ENCODE results near the gene ENAH. TPM values are rescaled to one million over a fixed set of nuclear protein-coding genes. Genes with fewer than 3 reads are reported as not detected.

The ENAH gene
- total and polyA plus RNA-seq, 12 donors: 12.4 to 201 (median 99.8) TPM

DNA sequence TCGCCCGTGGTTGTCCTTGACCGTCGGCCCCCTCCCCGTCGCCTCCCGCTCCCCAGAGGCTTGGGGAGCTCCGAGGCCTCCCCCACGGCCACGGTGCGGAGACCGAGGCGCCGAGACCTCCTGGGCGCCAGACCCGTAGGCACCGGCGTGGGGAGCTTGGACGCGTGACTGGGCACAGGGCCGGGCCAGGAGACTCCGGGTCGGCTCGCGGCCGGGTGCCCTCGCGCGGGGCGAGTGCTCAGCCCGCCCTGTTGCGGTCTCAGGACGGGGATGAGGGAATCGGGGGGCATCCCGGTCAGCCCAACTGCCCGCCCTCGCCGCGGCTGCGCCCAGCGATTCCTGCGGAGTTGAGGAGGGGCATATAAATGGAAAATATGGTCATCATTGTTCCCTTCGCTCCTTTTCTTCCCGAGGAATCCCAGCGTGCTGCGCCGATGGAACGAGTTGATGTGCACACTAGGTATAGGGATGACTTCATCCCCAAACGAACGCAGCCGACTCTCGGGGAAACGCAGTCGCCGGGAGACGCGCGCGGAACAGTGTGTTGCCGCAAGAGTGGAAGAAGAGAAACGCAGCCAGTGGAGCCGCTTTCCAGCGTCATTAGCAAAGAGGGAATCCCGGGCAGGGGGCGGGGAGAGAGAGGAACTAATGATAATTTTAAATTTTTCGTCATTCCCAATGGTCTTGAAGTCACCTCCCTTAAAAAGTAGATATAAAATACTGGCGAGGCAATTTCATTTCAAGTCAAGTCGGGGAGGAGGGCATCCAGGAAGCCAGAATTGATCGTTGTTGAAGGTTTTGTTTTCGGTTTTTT is 747 bp upstream of the ENAH start:
- Histone ChIP-seq H3K27me3 (peaks cover 0 to 50% (median 0%) of the 10 kb centered on the region in 7 donors), H3K4me1 (peaks cover 0 to 60% (median 37%) of the 10 kb centered on the region in 9 donors), H3K4me3 (peak overlapping the region; percentile 86 to 99 (median 94)), H3K36me3 (no peaks in the 10 kb centered on the region), H3K9me3 (no peaks in the 10 kb centered on the region), H3K27ac (peak overlapping the region; percentile 95 to 100 (median 98))
- WGBS, 2 donors: 1 to 2% methylated on average over 66 to 70 of the region's 70 CpGs
- DNase-seq: peak; percentile 66 to 73
- intact Hi-C loops (cut with DNase I): loop anchor here in 8 of 10 donors (2.0 to 10.0 kb wide), 21 partner anchors 39 to 179 kb away; partner anchors contain the start of gene SRP9 (in 1 of the 8)
- TF ChIP-seq, protein P1, sequence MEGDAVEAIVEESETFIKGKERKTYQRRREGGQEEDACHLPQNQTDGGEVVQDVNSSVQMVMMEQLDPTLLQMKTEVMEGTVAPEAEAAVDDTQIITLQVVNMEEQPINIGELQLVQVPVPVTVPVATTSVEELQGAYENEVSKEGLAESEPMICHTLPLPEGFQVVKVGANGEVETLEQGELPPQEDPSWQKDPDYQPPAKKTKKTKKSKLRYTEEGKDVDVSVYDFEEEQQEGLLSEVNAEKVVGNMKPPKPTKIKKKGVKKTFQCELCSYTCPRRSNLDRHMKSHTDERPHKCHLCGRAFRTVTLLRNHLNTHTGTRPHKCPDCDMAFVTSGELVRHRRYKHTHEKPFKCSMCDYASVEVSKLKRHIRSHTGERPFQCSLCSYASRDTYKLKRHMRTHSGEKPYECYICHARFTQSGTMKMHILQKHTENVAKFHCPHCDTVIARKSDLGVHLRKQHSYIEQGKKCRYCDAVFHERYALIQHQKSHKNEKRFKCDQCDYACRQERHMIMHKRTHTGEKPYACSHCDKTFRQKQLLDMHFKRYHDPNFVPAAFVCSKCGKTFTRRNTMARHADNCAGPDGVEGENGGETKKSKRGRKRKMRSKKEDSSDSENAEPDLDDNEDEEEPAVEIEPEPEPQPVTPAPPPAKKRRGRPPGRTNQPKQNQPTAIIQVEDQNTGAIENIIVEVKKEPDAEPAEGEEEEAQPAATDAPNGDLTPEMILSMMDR (IDR thresholded peaks at IDR 0.05): no peak
- peak; percentile 38 to 81 (median 58) for ATAC-seq

DNA sequence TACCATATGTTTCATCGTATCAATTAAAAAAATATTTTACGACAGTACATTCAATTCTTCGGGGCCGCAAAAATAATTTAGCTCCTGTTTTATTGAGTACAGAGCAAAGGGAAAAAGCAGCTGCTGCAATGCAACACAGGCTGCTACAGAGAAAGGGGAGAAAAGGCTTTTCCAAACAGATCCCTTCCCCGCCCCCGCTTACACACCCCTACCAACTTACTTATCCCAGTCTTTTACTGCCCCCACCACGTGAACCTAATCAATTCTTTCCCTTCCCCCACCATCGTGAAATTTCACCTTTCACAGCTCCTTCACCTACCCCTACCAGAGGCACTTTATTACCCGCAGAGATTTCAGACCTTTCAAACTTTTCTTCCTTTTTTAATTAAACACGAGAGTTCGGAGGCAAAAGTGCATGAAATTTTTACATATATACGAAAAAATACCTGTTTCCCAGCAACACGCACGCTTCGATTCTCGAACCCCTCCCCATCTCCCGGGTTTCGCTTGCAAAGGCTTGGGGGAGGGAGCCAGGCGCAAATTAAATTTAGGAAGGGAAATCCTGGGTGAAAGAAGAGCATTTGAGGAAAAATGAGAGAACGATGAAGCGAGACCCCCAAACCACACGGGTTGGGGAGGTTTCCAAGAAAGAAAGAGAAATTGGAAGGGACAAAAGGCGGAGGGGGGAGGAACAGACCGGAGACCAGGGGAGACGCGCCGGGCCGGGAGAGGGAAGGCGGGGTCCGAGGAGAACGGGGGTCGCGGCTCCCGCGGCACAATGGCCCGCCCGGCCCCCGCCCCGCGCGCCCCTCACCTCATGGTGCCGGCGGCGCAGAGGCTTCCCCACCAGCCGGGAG is 823 bp downstream of the ENAH start:
- H3K36me3 ChIP-seq: no peaks in the 10 kb centered on the region
- intact Hi-C loops (cut with DNase I): loop anchor here in 8 of 10 donors (2.0 to 10.0 kb wide), 19 partner anchors 43 to 177 kb away; partner anchors contain the start of gene SRP9 (in 1 of the 8)
- peaks cover 0 to 50% (median 0%) of the 10 kb centered on the region in 7 donors for H3K27me3 ChIP-seq
- H3K4me1 ChIP-seq: peaks cover 0 to 66% (median 51%) of the 10 kb centered on the region in 9 donors
- TF ChIP-seq, protein P1 (IDR thresholded peaks at IDR 0.05): no peak
- 1% methylated on average over 45 of the region's 45 CpGs for WGBS, 2 donors
- DNase-seq (peak in 1 of 2 donors; percentile 22), ATAC-seq (peak in 5 of 8 donors; percentile 1 to 36 (median 3))
- peak overlapping the region; percentile 86 to 99 (median 94) for H3K4me3 ChIP-seq
- H3K9me3 ChIP-seq: no peaks in the 10 kb centered on the region
- peak overlapping the region; percentile 95 to 100 (median 98) for H3K27ac ChIP-seq

- no peaks in the 10 kb centered on the region for H3K9me3 ChIP-seq
- peak overlapping the region; percentile 86 to 99 (median 94) for H3K4me3 ChIP-seq
- H3K36me3 ChIP-seq: no peaks in the 10 kb centered on the region
- peaks cover 0 to 50% (median 0%) of the 10 kb centered on the region in 7 donors for H3K27me3 ChIP-seq
- 11 to 14% methylated on average over 8 of the region's 8 CpGs for WGBS, 2 donors
- peaks cover 0 to 66% (median 46%) of the 10 kb centered on the region in 9 donors for H3K4me1 ChIP-seq
- TF ChIP-seq, protein P1 (IDR thresholded peaks at IDR 0.05): no peak
- intact Hi-C loops (cut with DNase I): loop anchor here in 8 of 10 donors (5.0 to 10.0 kb wide), 17 partner anchors 44 to 177 kb away; partner anchors contain the start of gene SRP9 (in 1 of the 8)
- DNase-seq: no peak
- peak overlapping the region in 9 of 10 donors; percentile 95 to 100 (median 98) for H3K27ac ChIP-seq
- ATAC-seq: no peak
Measured at GRCh38 chr1:225651376-225651871, 1.5 kb downstream of the ENAH start.
